BJ (cell line): ENCODE data around the gene ABCB11. TPM values are rescaled to one million over a fixed set of nuclear protein-coding genes. Genes with fewer than 3 reads are reported as not detected.

Source experiments
- CTCF ChIA-PET: fragments of 350-600 bp; formaldehyde crosslinking; extraction: SDS; loops from one replicate; lab custom pipeline; 2021; ENCODE audit warnings: antibody characterized with exemption, inconsistent platforms; lab: Yijun Ruan, JAX
- POLR2A ChIA-PET: fragments of 300-600 bp; sonication (Branson Sonifier 250); formaldehyde crosslinking; extraction: SDS; loops from one replicate; lab custom pipeline; 2021; ENCODE audit warnings: antibody characterized with exemption; lab: Charles Lee
- DNase-seq: peaks from one replicate; pipeline ENCODE4 v3.0.0-alpha.2; 2011; ENCODE audit warnings: low read depth
- H3K27me3 ChIP-seq: 2 replicates; pipeline ENCODE4 v1.6.0; 2011; ENCODE audit warnings: low read length; ENCODE audit not compliant: control insufficient read depth, insufficient read depth
- H3K36me3 ChIP-seq: 2 replicates; pipeline ENCODE4 v1.5.1; 2011; ENCODE audit warnings: low read length; ENCODE audit not compliant: control insufficient read depth, insufficient read depth
- H3K4me3 ChIP-seq: 2 replicates; pipeline ENCODE4 v1.5.1; 2011; ENCODE audit warnings: low read depth, mild to moderate bottlenecking, control low read depth, low read length
- polyA plus RNA-seq: library from polyadenylated mRNA; depleted of rRNA; stranded (reverse); fragments of >200 nt; gene quantifications from 2 replicates; pipeline ENCODE4 v1.2.3, GENCODE V29; 2011
- TF ChIP-seq, protein P1 (sequence below): IDR thresholded peaks from 2 replicates; pipeline ENCODE4 v1.5.1; 2011; ENCODE audit warnings: low read depth, mild to moderate bottlenecking, control low read depth, inconsistent platforms, low read length, moderate library complexity; ENCODE audit not compliant: insufficient read depth

ABCB11 gene
- polyA plus RNA-seq, 1 experiment: not detected

DNA sequence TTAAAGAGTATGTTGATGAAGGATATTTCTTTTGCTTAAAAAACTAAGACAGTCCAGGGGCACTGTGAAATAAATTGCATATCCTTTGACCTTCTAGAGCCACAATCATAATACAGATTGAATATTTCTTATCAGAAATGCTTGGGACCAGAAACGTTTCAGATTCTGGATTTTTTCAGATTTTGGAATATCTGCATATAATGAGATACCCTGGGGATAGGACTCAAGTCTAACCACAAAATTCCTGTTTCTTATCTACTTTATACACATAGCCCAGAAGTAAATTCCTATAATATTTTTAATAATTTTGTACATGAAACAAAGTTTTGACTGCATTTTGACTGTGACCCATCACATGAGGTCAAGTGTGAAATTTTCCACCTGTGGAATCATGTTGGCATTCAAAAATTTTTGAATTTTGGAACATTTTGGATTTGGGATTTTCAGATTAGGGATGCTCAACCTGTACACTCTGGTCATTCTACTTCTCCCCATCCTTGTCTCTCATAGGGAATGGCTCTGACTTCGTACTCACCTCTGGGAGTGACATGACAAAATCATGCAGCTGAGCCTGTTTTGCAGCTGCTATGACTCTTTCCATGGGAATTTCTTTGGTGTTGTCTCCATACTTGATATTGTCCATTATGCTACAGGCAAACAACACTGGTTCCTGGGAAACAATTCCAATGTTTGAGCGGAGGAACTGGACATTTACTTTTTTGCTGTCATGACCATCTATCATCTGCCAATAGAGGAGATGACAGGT is 104.3 kb downstream of the ABCB11 start:
- CTCF ChIA-PET: no interaction called here

DNA sequence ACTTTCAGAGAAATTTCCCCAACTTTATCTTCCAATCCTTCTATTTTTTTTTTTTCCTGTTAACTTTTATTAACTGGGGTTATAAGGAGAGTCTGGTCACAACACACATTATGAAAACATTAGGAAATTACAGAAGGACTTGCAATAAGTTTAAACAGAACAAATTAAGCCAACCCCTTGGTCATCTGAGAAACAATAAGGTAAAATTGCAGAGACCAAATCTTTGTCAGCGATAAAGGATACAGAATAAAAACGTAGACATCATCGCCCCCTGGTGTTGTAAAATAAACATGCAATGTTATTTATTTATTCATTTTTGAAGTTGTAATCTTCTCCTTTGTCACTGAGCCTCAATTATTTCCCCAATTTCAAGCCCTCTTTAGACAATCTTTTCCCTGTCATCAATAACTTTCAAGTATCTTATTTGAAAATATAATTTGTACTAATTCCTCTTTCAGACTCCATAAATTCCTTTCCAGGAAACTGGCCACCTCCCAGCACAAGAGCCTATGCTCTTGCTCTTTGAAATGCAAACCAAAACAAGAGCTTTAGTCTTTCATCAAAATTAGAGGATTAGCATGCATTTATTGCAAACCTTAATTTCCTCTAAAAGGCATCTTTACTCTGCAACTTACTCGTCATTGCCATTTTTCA is 110.5 kb downstream of the ABCB11 start:
- Histone ChIP-seq H3K4me3 (no peak overlapping the region), H3K36me3 (no peaks in the 10 kb centered on the region), H3K27me3 (0 out of 2 replicates have a peak, but pooled peaks cover 4% of the 10 kb centered on the region)
- TF ChIP-seq, protein P1, sequence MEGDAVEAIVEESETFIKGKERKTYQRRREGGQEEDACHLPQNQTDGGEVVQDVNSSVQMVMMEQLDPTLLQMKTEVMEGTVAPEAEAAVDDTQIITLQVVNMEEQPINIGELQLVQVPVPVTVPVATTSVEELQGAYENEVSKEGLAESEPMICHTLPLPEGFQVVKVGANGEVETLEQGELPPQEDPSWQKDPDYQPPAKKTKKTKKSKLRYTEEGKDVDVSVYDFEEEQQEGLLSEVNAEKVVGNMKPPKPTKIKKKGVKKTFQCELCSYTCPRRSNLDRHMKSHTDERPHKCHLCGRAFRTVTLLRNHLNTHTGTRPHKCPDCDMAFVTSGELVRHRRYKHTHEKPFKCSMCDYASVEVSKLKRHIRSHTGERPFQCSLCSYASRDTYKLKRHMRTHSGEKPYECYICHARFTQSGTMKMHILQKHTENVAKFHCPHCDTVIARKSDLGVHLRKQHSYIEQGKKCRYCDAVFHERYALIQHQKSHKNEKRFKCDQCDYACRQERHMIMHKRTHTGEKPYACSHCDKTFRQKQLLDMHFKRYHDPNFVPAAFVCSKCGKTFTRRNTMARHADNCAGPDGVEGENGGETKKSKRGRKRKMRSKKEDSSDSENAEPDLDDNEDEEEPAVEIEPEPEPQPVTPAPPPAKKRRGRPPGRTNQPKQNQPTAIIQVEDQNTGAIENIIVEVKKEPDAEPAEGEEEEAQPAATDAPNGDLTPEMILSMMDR: peak; percentile 47
- no peak for DNase-seq
- ChIA-PET POLR2A (no interaction called here), CTCF (interaction anchor here (0.6 to 4.0 kb wide), 7 partner anchors 11 to 577 kb away, joined by 3 to 31 read pairs (median 4); no protein-coding TSS in a partner anchor)

More for the DNA sequence above, 104.3 kb downstream of the ABCB11 start:
- no peak for DNase-seq
- no peak overlapping the region for H3K4me3 ChIP-seq
- no peaks in the 10 kb centered on the region for H3K36me3 ChIP-seq
- H3K27me3 ChIP-seq: 0 out of 2 replicates have a peak, but pooled peaks cover 4% of the 10 kb centered on the region
- POLR2A ChIA-PET: no interaction called here
- TF ChIP-seq, protein P1: no peak

DNA sequence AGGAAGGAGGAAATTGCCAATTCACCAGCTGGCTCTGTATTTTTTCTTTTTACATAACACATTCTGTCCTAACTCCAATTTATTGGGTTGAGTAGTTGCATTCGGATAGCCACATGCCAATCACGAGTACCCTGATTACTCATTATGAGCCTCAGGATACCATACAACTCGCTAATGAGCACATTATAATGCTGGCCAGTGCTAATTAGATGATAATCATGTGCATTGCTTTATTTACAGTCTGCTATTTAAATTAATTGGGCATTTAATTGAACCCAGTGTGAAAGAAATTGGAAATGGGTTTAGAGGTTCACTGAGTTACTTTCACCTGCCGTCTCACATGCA is 114.8 kb downstream of the ABCB11 start:
- Histone ChIP-seq H3K4me3 (no peak overlapping the region), H3K27me3 (peaks cover 13% of the 10 kb centered on the region), H3K36me3 (no peaks in the 10 kb centered on the region)
- DNase-seq: no peak
- TF ChIP-seq, protein P1: no peak
- ChIA-PET POLR2A (no interaction called here), CTCF (interaction anchor here (1.2 kb wide), 1 partner anchor 142 kb away, joined by 3 read pairs; no protein-coding TSS in a partner anchor)

DNA sequence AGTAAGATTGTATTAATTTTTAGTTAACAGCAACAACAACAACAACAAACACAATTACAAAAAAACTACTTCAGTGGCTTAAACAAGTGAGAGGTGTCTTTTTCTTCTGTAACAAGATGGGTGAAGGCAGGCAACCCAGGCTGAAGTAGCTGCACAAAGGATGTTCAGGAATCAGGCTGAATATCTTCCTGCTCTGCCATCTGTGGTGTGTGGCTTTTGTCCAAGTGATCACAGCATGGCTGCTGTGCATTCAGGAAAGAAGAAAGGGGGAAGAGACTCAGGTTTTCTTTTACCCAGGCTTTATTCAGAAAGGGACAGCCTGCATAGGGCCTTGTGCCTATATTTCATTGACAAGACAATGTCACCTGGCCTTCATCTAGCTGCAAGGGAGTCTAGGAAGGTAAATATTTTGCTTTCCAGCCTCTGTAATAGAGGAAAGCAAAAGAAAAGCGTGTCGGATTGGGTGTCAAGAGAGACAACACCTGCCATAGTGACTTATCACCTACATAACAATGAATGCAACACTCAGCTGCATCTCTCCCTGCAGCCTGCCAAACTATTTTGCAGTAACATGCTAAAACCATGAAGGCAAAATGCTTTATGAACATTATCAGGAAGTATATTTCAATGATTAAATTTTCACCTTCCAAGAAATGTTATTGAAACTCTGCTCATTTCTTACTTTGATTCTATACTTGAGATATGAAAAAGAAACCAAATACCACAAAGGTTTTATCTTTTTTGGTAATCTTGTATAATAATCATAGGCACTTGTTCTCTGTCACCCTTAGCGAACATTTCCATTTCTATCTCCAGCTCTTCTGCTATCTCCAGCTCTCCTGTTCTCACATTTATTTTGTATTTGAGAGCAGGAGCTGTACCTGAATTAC is 115.4 kb downstream of the ABCB11 start:
- CTCF ChIA-PET: interaction anchor here (1.1 to 1.4 kb wide), 3 partner anchors 142 to 569 kb away, joined by 3 to 5 read pairs (median 4); no protein-coding TSS in a partner anchor
- peaks cover 13% of the 10 kb centered on the region for H3K27me3 ChIP-seq
- TF ChIP-seq, protein P1: no peak
- POLR2A ChIA-PET: no interaction called here
- H3K4me3 ChIP-seq: no peak overlapping the region
- no peak for DNase-seq
- no peaks in the 10 kb centered on the region for H3K36me3 ChIP-seq
